Activated T-helper 1 cell treated with anti-CD3 and anti-CD28 coated beads, Interleukin-12 subunit alpha, Interleukin-12 subunit beta, Interleukin-2, Interleukin-4 antibody, amounts not matched to agents 30 ng/mL and 10 ng/mL and 1 ng/mL, durations not matched to agents 14 hours and 24 hours and 36 hours (primary cell): ENCODE results near the gene LAIR1. TPM values are rescaled to one million over a fixed set of nuclear protein-coding genes. Genes with fewer than 3 reads are reported as not detected.
"Not testable (repeated sequence)": the region's sequence is repeated elsewhere in the genome, so short reads cannot be mapped to it uniquely, and the experiment has no call there.

Experiments
- DNase-seq: peaks from one replicate; pipeline ENCODE4 v3.0.0; 2021; ENCODE audit warnings: low spot score
- H3K27ac Mint-ChIP-seq: one replicate; pipeline ENCODE4 v1.8.0; 2021; ENCODE audit warnings: mild to moderate bottlenecking, mixed read lengths
- H3K27me3 Mint-ChIP-seq: one replicate; pipeline ENCODE4 v1.8.0; 2022; ENCODE audit warnings: mild to moderate bottlenecking, moderate library complexity, mixed read lengths; ENCODE audit not compliant: insufficient read depth
- H3K36me3 Mint-ChIP-seq: one replicate; pipeline ENCODE4 v1.8.0; 2021; ENCODE audit warnings: low read depth, mixed read lengths
- H3K4me1 Mint-ChIP-seq: one replicate; pipeline ENCODE4 v1.8.0; 2021; ENCODE audit warnings: low read depth, mixed read lengths
- H3K4me3 Mint-ChIP-seq: one replicate; pipeline ENCODE4 v1.8.0; 2021; ENCODE audit warnings: mild to moderate bottlenecking, moderate library complexity, mixed read lengths
- H3K9me3 Mint-ChIP-seq: one replicate; pipeline ENCODE4 v1.8.0; 2021; ENCODE audit warnings: mixed read lengths
- intact Hi-C: fragments of 100-400 bp; cut with micrococcal nuclease; formaldehyde crosslinking; loops from one replicate; pipeline ENCODE4 v1.15.1; 2024
- total RNA-seq: library from RNA; stranded (reverse); gene quantifications from 2 replicates; pipeline ENCODE4 v1.2.3, GENCODE V29; 2022

The LAIR1 gene
- total RNA-seq, 1 donor from 2014 or later = 9.4 TPM

GRCh38 chr19:54391589-54392061 lies 26.9 kb upstream of the LAIR1 start:
- DNase-seq = no peak
- Mint-ChIP-seq H3K27me3 (peaks cover 13% of the 10 kb centered on the region), H3K4me1 (peaks cover 38% of the 10 kb centered on the region), H3K4me3 (no peak overlapping the region), H3K9me3 (no peaks in the 10 kb centered on the region), H3K36me3 (no peaks in the 10 kb centered on the region), H3K27ac (no peak overlapping the region)
- intact Hi-C loops = loop anchor here (1.0 to 5.0 kb wide), 3 partner anchors 37 to 159 kb away; no protein-coding TSS in a partner anchor

DNA sequence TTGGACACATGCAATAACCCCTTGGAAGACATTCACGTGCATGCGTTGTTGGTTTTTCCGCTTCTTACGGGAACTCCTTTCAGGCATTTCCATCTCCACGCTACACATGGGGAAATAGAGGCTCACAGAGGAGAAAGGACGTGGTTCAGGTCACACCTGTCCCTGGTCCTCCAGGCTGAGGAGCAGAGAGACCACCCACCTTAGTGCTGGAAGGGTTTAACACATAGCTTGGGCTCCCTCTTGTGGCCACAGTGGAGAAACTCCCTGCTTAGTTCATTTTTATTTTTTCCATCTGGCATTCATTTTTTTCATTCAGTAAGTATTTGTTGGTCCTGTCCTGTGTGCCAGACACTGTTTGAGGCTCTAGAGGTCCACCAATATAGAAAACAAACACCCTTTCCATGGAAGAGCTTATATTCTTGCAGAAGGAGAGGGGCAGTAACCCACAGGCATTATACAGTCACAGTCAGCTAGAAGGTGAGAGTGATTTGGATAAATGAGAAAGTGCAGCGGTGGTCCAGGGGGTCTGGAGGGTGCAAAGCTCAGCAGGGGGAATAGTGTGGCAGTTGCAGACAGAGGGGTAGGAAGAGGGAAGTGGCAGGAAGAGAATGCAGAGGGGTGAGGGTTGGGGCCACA lies 26.3 kb upstream of the LAIR1 start:
- intact Hi-C loops = loop anchor here (1.0 to 5.0 kb wide), 3 partner anchors 36 to 159 kb away; no protein-coding TSS in a partner anchor
- Mint-ChIP-seq H3K36me3 (no peaks in the 10 kb centered on the region), H3K4me1 (peaks cover 38% of the 10 kb centered on the region), H3K27me3 (peaks cover 13% of the 10 kb centered on the region), H3K9me3 (no peaks in the 10 kb centered on the region), H3K27ac (peak overlapping the region; percentile 31), H3K4me3 (peak overlapping the region; percentile 57)
- peak; percentile 35 for DNase-seq

- DNase-seq = no peak
- H3K4me1 Mint-ChIP-seq = peaks cover 48% of the 10 kb centered on the region
- peaks cover 5% of the 10 kb centered on the region for H3K36me3 Mint-ChIP-seq
- no peak overlapping the region for H3K27ac Mint-ChIP-seq
- H3K4me3 Mint-ChIP-seq = no peak overlapping the region
- no peaks in the 10 kb centered on the region for H3K9me3 Mint-ChIP-seq
- H3K27me3 Mint-ChIP-seq = peaks cover 18% of the 10 kb centered on the region
- intact Hi-C loops = loop anchor here (2.0 kb wide), 1 partner anchor 17 kb away; no protein-coding TSS in a partner anchor
Observed at GRCh38 chr19:54389553-54389952, 24.8 kb upstream of the LAIR1 start.

DNA sequence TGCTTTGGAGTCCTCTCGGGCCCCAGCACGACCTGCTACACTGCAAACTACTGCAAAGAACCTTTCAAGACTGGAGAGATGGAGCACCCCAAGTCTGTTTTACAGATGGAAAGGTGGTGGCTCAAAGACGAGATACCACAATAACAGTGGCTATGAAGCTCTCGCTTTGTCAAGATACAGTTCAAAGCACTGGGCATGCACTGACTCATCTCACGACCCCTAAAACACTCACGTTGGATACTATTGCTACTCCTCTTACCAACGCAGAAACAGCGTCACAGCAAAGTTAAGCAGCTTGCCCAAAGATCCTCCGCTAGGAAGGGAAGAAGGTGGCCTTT lies 24.0 kb upstream of the LAIR1 start:
- intact Hi-C loops = loop anchor here (1.0 to 2.0 kb wide), 2 partner anchors 16 to 24 kb away; partner anchors contain the start of gene LAIR1
- Mint-ChIP-seq H3K9me3 (no peaks in the 10 kb centered on the region), H3K27me3 (peaks cover 18% of the 10 kb centered on the region), H3K27ac (peak overlapping the region; percentile 62), H3K4me1 (peaks cover 48% of the 10 kb centered on the region), H3K4me3 (peak overlapping the region; percentile 82), H3K36me3 (peaks cover 5% of the 10 kb centered on the region)
- no peak for DNase-seq

DNA sequence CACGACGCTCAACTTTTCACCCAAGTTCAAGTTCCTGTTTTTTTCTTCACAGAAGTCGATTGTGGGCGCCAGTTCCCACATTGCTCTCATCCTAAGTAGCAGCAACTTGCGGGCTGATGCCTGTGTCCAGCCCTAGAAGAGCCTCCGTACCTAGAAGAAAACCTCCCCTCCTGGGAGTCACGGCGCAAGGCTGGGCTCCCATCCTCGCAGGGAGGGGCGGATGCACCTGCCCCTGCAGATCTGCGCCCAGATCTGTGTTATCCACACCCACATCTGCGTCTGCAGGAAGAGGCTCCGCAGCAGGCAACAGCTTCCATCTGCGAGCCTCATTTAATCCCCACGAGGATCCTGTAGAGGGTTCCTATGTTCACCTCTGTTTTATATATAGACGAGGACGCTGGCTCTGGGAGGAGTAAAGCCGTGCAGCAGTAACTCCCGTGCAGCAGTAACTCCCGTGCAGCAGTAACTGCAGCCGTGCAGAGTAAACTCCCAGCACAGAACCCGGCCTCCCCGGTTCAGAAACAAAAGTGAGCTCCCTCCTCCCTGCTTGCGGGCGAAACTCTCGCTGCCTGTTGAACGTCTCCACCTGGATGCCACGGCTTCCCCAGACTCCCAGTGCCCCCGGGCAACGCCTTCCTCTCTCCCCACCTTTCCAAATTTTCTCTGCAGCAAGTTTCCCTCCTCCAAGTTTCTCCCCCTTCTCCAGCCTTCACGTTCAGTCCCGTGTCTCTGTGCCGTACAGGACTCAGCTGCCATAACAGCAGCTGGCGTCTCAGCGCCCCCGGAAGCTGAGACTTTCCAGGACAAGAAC lies 23.5 kb upstream of the LAIR1 start:
- peak; percentile 39 for DNase-seq
- peak overlapping the region; percentile 62 for H3K27ac Mint-ChIP-seq

DNA sequence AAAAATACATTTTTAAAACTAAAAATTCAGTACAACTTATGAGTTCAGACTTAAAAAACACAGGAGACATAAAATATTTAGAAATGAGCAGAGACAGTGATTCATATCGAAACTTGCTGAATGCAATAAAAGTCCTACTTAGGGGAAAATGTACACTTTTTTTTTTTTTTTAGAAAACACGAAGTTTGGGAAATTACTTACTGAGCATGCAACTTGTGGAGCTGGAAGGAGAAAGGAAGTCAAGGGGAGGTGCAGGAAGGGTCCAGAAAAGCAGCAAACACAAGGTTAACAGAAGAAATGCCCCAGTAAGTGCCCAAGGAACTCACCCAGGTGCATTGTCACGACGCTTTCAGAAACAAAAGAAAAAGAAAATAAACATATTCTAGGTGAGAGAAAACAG lies 18.6 kb upstream of the LAIR1 start:
- Mint-ChIP-seq H3K27ac (peak overlapping the region; percentile 68), H3K4me3 (no peak overlapping the region), H3K27me3 (peaks cover 11% of the 10 kb centered on the region), H3K36me3 (peaks cover 9% of the 10 kb centered on the region), H3K4me1 (peaks cover 43% of the 10 kb centered on the region), H3K9me3 (peaks cover 14% of the 10 kb centered on the region)
- intact Hi-C loops = no loop called here
- no peak for DNase-seq

More for the DNA sequence above, 23.5 kb upstream of the LAIR1 start:
- Mint-ChIP-seq H3K4me1 (peaks cover 52% of the 10 kb centered on the region), H3K36me3 (peaks cover 6% of the 10 kb centered on the region), H3K27me3 (peaks cover 20% of the 10 kb centered on the region), H3K4me3 (peak overlapping the region; percentile 82), H3K9me3 (peaks cover 4% of the 10 kb centered on the region)
- intact Hi-C loops = loop anchor here (1.0 to 2.0 kb wide), 2 partner anchors 15 to 24 kb away; partner anchors contain the start of gene LAIR1

- DNase-seq, intact Hi-C loops, H3K36me3 Mint-ChIP-seq, H3K27ac Mint-ChIP-seq, H3K4me3 Mint-ChIP-seq: not testable (repeated sequence)
- H3K27me3 Mint-ChIP-seq = peaks cover 11% of the 10 kb centered on the region
- peaks cover 38% of the 10 kb centered on the region for H3K4me1 Mint-ChIP-seq
- H3K9me3 Mint-ChIP-seq = peaks cover 14% of the 10 kb centered on the region
Observed at GRCh38 chr19:54382041-54382440, 17.3 kb upstream of the LAIR1 start.

DNA sequence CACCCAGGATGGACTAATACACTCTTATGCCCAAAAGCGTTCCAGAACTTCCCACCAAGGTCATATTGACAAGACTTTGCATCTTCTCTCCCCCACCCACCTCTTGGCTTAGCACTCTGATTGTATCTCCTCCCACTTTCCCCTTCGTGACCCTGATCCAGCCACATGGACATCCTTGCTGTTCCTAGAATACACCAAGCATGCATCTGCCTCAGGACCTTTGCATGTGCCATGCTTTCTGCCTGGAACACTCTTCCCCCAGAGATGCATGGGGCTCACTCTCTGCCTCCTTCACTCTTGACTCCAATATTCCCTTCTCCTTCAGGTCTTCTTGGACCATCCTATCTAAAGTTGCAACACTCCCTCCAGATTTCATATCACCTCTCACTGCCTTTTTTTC lies 16.2 kb upstream of the LAIR1 start:
- H3K4me1 Mint-ChIP-seq = peaks cover 46% of the 10 kb centered on the region
- peaks cover 12% of the 10 kb centered on the region for H3K36me3 Mint-ChIP-seq
- H3K4me3 Mint-ChIP-seq = no peak overlapping the region
- H3K9me3 Mint-ChIP-seq = peaks cover 14% of the 10 kb centered on the region
- DNase-seq = no peak
- intact Hi-C loops = no loop called here
- no peak overlapping the region for H3K27ac Mint-ChIP-seq
- H3K27me3 Mint-ChIP-seq = peaks cover 15% of the 10 kb centered on the region

DNA sequence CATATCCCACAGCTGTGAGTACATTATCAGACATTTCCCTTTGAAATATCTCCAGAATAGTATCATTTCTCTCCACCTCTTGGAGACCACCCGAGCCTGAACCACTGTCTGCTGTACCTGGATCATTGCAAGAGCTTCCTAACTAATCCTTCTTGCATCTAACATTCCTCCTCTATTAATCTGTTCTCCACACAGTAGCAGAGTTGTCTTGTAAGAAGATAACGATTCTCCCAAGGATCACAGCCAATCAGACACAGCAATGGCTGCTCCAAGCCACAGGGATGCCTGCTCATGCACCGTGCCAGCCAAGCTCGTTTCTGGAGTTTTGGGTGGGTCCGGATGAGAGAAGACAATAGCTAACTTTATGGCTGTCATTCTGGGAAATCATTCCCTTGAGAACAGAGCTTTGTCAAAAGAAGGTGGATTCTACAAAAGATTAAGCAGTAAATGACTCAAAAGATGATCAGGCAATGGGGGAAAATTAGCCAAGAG lies 14.5 kb upstream of the LAIR1 start:
- peaks cover 7% of the 10 kb centered on the region for H3K36me3 Mint-ChIP-seq
- H3K27ac Mint-ChIP-seq = peak overlapping the region; percentile 15
- H3K4me3 Mint-ChIP-seq = no peak overlapping the region
- DNase-seq = no peak
- peaks cover 18% of the 10 kb centered on the region for H3K9me3 Mint-ChIP-seq
- peaks cover 15% of the 10 kb centered on the region for H3K27me3 Mint-ChIP-seq
- peaks cover 51% of the 10 kb centered on the region for H3K4me1 Mint-ChIP-seq
- intact Hi-C loops = loop anchor here (2.0 kb wide), 1 partner anchor 14 kb away; the partner anchor contains the start of gene LAIR1

- H3K9me3 Mint-ChIP-seq = peaks cover 14% of the 10 kb centered on the region
- peaks cover 7% of the 10 kb centered on the region for H3K36me3 Mint-ChIP-seq
- peaks cover 15% of the 10 kb centered on the region for H3K27me3 Mint-ChIP-seq
- peaks cover 63% of the 10 kb centered on the region for H3K4me1 Mint-ChIP-seq
- intact Hi-C loops = no loop called here
- DNase-seq = no peak
- peak overlapping the region; percentile 15 for H3K4me3 Mint-ChIP-seq
- peak overlapping the region; percentile 70 for H3K27ac Mint-ChIP-seq
Observed at GRCh38 chr19:54376610-54377285, 12.0 kb upstream of the LAIR1 start.

GRCh38 chr19:54375181-54375938 lies 10.6 kb upstream of the LAIR1 start:
- Mint-ChIP-seq H3K4me1 (peaks cover 73% of the 10 kb centered on the region), H3K4me3 (peak overlapping the region; percentile 87), H3K27ac (peak overlapping the region; percentile 85), H3K27me3 (peaks cover 19% of the 10 kb centered on the region)
- H3K9me3 Mint-ChIP-seq, intact Hi-C loops, H3K36me3 Mint-ChIP-seq: not testable (repeated sequence)
- peak; percentile 12 for DNase-seq
